ENCODE results near the gene CRLF1.

DNA sequence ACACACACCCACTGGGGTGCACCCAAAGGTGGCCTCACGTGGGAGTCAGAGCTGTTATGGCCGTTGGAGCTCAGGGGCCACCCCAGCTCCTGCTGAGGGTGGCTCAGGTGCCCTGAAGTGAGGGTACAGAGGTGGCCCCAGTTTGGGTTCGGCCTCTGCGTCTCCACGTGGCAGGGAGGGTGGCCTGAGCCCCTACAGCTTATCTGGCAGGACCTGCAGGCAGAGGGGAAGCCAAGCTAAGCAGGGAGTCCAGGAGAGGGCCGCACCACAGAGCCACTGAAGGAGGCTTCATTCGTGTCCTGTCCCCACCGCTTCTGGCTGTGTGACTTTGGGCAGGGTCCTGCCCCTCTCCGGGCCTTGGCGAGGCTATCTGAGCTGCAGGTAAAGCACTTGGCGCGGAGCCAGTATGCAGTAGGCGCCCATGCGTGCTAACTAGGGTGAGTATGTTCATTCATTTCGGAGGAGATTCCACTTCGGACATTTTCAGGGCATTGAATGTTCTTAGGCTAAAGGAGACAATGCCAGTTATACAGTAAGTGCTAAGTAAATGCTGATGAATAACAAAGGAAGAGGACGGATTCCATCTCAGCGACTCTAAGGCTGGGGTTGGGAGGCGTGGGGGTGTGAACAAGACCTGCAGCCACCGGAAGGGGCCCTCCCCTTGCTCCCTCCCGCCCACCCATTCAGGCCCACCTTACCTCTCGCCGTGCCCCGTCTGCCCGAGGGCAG is 13.1 kb downstream of the CRLF1 start:
- TF ChIP-seq EZH2 (IDR thresholded peaks at IDR 0.05; ENCODE audit: insufficient read depth, poor library complexity, severe bottlenecking) (no peak), EZH2phosphoT487 (IDR thresholded peaks at IDR 0.05; ENCODE audit: insufficient read depth, low read depth) (no peak)

All from GM23248 (cell line).